Spleen (tissue), 11 donors: ENCODE results near the gene CRTC3. TPM values are rescaled to one million over a fixed set of nuclear protein-coding genes. Genes with fewer than 3 reads are reported as not detected.
A peak's percentile ranks its signal among the peaks of the same experiment; 100 is the strongest.

Experiments
- DNase-seq: peaks from one replicate; pipeline ENCODE4 v3.0.0-alpha.2; 2020
- H3K27ac ChIP-seq, 8 donors: fragments of 200-600 bp; sonication (generic) in 7 of 8; 1 replicate in 4 of 8; 2 replicates in 4 of 8; pipeline versions ENCODE4 v1.5.0 to v1.8.0; 2016 to 2021; ENCODE audit warnings: inconsistent platforms in 4 of 8, mild to moderate bottlenecking in 4 of 8, moderate library complexity in 1 of 8
- H3K27me3 ChIP-seq, 7 donors: fragments of 200-600 bp; sonication (generic) in 6 of 7; replicated peaks in 1 of 7; 1 replicate in 4 of 7; 2 replicates in 3 of 7; pipeline versions ENCODE4 v1.5.0 to v1.8.0; 2016 to 2021; ENCODE audit warnings: inconsistent platforms in 3 of 7, mild to moderate bottlenecking in 1 of 7
- H3K36me3 ChIP-seq, 6 donors: fragments of 200-600 bp; sonication (generic) in 5 of 6; 1 replicate in 4 of 6; 2 replicates in 2 of 6; pipeline versions ENCODE4 v1.5.0 to v1.8.0; 2016 to 2021; ENCODE audit warnings: inconsistent platforms in 2 of 6
- H3K4me1 ChIP-seq, 6 donors: fragments of 200-600 bp; sonication (generic) in 5 of 6; 1 replicate in 3 of 6; 2 replicates in 3 of 6; pipeline versions ENCODE4 v1.5.0 to v1.8.0; 2016 to 2021; ENCODE audit warnings: inconsistent platforms in 3 of 6
- H3K4me3 ChIP-seq, 8 donors: fragments of 200-600 bp; sonication (generic) in 7 of 8; 1 replicate in 4 of 8; 2 replicates in 4 of 8; pipeline versions ENCODE4 v1.5.0 to v1.8.0; 2016 to 2021; ENCODE audit warnings: inconsistent platforms in 4 of 8, mild to moderate bottlenecking in 4 of 8, moderate library complexity in 2 of 8
- H3K9me3 ChIP-seq, 8 donors: fragments of 200-600 bp; sonication (generic) in 7 of 8; 1 replicate in 4 of 8; 2 replicates in 4 of 8; pipeline versions ENCODE4 v1.5.0 to v1.8.0; 2016 to 2021; ENCODE audit warnings: inconsistent platforms in 4 of 8
- POLR2A ChIP-seq, 3 donors: fragments of 450-650 bp; IDR thresholded peaks; one replicate each; pipeline ENCODE4 v1.5.1; 2017; ENCODE audit warnings: antibody characterized with exemption in 3 of 3, mild to moderate bottlenecking in 1 of 3
- POLR2AphosphoS5 ChIP-seq, 3 donors: sonication (generic); formaldehyde crosslinking; IDR thresholded peaks; one replicate each; pipeline ENCODE4 v1.5.1; 2017; ENCODE audit warnings: antibody characterized with exemption in 3 of 3
- WGBS, 5 donors: extraction: QIAGEN DNeasy Blood & Tissue Kit in 3 of 5; methylation state at CpG; one replicate each; pipeline versions ENCODE4 v1.1.5 to v1.1.7; 2013 to 2018; 5-methylcytosine and 5-hydroxymethylcytosine counted together
- intact Hi-C: fragments of 100-400 bp; cut with DNase I; formaldehyde crosslinking; loops from one replicate; pipeline ENCODE4 v1.15.0; 2023; ENCODE audit warnings: low total_unique reads
- polyA plus RNA-seq, 3 donors: library from polyadenylated mRNA; stranded (reverse); fragments of 200-250 nt; gene quantifications; one replicate each; pipeline ENCODE4 v1.2.1, GENCODE V29; 2013
- total RNA-seq, 7 donors: library from RNA; depleted of rRNA in 3 of 7; stranded (reverse); fragments of >200 nt in 3 of 7; fragmentation: NEBNext Ultra II Directional in 4 of 7; extraction: Animal tissue kit (Norgen Biotek cat#: 25700) in 4 of 7; gene quantifications; one replicate each; pipeline versions ENCODE4 v1.1.0 to v1.2.1, GENCODE V29; 2016 to 2021
- TF ChIP-seq, protein P1 (sequence below), 11 experiments: fragments of 200-600 bp in 7 of 11; fragments of 450-650 bp in 4 of 11; sonication (generic) in 4 of 11; IDR thresholded peaks in 8 of 11; conservative IDR thresholded peaks in 3 of 11; 1 replicate in 7 of 11; 2 replicates in 4 of 11; pipeline versions ENCODE4 v1.4.0 to v1.8.0; 2016 to 2021; ENCODE audit warnings: antibody characterized with exemption in 11 of 11, inconsistent platforms in 4 of 11, mild to moderate bottlenecking in 1 of 11
- donor health status: healthy with polysubstance abuse.
- donor health status: DM: no; HTN: no; CAD: no; lungs with moderate emphysema.
- donor health status: DM: no; HTN: no; CAD: no.
- donor health status: Bipolar disorder and iron deficiency.
- donor health status: healthy.
- donor health status: DM: no; HTN: no; CAD: no.
- donor health status: DM: yes; HTN: yes; CAD: no.

The CRTC3 gene
- total and polyA plus RNA-seq, 10 donors: 7.7 to 51.2 (median 43.4) TPM

DNA sequence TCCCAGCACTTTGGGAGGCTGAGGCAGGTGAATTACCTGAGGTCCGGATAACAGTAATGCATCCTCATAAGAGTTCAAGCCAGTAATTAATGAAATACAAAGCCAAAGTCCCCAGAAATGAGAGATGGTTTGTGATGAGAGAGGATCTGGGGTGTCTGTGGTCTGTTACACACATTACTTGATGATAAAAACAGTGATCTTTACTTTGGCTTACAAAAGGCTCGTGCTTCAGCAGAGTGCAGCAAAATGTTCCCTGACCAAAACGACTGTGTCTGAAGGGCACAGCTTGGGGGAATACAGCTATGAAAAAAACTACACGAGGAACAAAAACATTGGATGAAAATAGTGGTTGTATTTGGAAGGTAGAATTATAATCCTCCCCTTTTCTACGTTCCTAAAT lies 40.9 kb downstream of the CRTC3 start:
- Histone ChIP-seq H3K36me3 (no peaks in the 10 kb centered on the region), H3K4me3 (no peak overlapping the region), H3K4me1 (peaks cover 11 to 99% (median 67%) of the 10 kb centered on the region in 6 donors), H3K9me3 (no peaks in the 10 kb centered on the region), H3K27ac (peak overlapping the region in 5 of 8 donors; percentile 27 to 77 (median 72)), H3K27me3 (no peaks in the 10 kb centered on the region)
- DNase-seq: no peak
- TF ChIP-seq, protein P1, sequence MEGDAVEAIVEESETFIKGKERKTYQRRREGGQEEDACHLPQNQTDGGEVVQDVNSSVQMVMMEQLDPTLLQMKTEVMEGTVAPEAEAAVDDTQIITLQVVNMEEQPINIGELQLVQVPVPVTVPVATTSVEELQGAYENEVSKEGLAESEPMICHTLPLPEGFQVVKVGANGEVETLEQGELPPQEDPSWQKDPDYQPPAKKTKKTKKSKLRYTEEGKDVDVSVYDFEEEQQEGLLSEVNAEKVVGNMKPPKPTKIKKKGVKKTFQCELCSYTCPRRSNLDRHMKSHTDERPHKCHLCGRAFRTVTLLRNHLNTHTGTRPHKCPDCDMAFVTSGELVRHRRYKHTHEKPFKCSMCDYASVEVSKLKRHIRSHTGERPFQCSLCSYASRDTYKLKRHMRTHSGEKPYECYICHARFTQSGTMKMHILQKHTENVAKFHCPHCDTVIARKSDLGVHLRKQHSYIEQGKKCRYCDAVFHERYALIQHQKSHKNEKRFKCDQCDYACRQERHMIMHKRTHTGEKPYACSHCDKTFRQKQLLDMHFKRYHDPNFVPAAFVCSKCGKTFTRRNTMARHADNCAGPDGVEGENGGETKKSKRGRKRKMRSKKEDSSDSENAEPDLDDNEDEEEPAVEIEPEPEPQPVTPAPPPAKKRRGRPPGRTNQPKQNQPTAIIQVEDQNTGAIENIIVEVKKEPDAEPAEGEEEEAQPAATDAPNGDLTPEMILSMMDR (IDR thresholded peaks at IDR 0.05 in 8 of 11, conservative IDR thresholded peaks at IDR 0.05 in 3 of 11): no peak
- TF ChIP-seq POLR2A (IDR thresholded peaks at IDR 0.05): no peak
- TF ChIP-seq POLR2AphosphoS5 (IDR thresholded peaks at IDR 0.05): no peak
- WGBS, 5 donors: 67 to 72% (median 70%) methylated on average over 5 of the region's 5 CpGs
- intact Hi-C loops: no loop called here

DNA sequence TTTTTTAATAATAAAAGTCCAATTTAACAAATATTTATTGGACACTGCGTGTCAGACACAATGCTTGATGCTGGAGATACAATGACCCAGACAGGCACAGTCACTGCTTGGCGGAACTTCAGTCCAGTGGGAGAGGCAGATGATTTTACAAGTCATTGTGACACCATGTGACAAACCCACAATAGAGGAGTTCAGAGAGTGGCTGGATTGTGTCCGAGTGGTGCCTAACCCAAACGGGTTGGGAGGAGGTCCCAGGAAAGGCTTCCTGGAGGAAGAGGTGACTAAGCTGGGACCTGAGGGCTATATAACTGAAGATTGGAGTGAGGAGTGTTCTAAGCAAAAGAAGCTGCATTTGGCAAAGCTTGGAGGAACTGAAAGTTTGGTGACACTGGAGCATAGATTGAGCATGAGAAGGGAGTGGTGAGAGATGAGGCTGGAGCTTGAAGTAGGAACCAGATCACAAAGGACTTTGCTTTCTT lies 41.4 kb downstream of the CRTC3 start:
- H3K27me3 ChIP-seq: no peaks in the 10 kb centered on the region
- 36 to 49% (median 45%) methylated on average over 4 of the region's 4 CpGs for WGBS, 5 donors
- peaks cover 6 to 95% (median 62%) of the 10 kb centered on the region in 6 donors for H3K4me1 ChIP-seq
- intact Hi-C loops: no loop called here
- H3K27ac ChIP-seq: peak overlapping the region; percentile 27 to 77 (median 46)
- peak overlapping the region in 2 of 8 donors; percentile 9 to 23 for H3K4me3 ChIP-seq
- H3K9me3 ChIP-seq: no peaks in the 10 kb centered on the region
- TF ChIP-seq, protein P1 (IDR thresholded peaks at IDR 0.05 in 8 of 11, conservative IDR thresholded peaks at IDR 0.05 in 3 of 11): no peak
- TF ChIP-seq POLR2AphosphoS5 (IDR thresholded peaks at IDR 0.05) (peak in 1 of 3 donors; percentile 36), POLR2A (IDR thresholded peaks at IDR 0.05) (no peak)
- no peaks in the 10 kb centered on the region for H3K36me3 ChIP-seq
- DNase-seq: peak; percentile 75

DNA sequence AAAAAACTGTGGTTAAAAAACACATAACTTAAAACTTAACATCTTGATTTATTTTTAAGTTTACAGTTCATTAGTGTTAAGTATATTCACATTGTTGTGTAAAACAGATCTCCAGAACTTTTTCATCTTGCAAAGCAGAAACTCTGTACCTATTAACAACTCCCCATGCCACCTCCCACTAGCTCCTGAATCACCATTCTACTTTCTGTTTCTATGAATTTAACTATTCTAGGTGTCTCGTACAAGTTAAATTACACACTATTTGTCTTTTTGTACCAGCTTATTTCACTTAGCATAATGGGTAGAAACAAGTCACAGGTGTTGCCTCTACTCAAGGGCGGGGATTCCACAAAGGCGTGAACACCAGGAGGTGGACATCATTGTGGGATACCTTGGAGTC lies 43.2 kb downstream of the CRTC3 start:
- no peak overlapping the region for H3K27ac ChIP-seq
- no peaks in the 10 kb centered on the region for H3K36me3 ChIP-seq
- H3K9me3 ChIP-seq: no peaks in the 10 kb centered on the region
- DNase-seq: no peak
- no peak overlapping the region for H3K4me3 ChIP-seq
- peaks cover 6 to 82% (median 51%) of the 10 kb centered on the region in 6 donors for H3K4me1 ChIP-seq
- no peak for TF ChIP-seq POLR2A (IDR thresholded peaks at IDR 0.05)
- TF ChIP-seq POLR2AphosphoS5 (IDR thresholded peaks at IDR 0.05): no peak
- TF ChIP-seq, protein P1 (IDR thresholded peaks at IDR 0.05 in 8 of 11, conservative IDR thresholded peaks at IDR 0.05 in 3 of 11): no peak
- no peaks in the 10 kb centered on the region for H3K27me3 ChIP-seq
- WGBS, 5 donors: 84 to 92% (median 88%) methylated on average over 3 of the region's 3 CpGs
- intact Hi-C loops: no loop called here

DNA sequence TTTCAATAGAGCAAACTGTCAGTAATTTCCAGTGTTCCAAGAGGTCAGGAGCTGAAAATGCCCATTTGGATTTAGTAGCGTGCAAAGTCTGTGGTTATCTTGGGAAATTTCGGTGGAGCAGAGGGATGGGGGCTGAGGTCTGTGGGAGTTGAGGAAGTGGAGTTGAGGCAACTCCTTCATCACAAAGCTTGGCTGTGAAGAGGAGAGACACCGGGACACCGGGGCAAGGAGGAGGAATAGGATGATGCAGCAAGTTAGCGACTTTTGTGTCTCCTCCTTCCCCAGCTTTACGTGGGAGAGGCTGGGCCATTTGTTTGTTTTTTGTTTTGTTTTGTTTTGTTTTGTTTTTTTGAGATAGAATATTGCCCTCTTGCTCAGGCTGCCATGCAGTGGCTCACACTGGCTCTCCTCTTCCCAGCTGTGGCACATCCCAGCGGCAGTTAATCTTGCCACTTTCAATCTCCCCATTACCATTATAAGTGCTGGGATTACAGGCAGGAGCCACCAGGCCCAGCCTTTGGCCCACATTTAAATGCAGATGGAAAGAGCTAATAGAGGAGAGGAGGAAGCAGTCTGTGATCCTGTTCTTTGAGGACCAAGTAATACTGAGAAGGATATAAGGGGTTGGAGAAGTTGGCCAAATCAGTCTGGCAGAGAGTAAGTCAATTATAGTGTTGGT lies 47.1 kb downstream of the CRTC3 start:
- 80 to 94% (median 83%) methylated on average over 7 of the region's 7 CpGs for WGBS, 5 donors
- H3K27ac ChIP-seq: peak overlapping the region in 1 of 8 donors; percentile 21
- H3K4me3 ChIP-seq: no peak overlapping the region
- DNase-seq: no peak
- no peaks in the 10 kb centered on the region for H3K9me3 ChIP-seq
- intact Hi-C loops: no loop called here
- TF ChIP-seq POLR2AphosphoS5 (IDR thresholded peaks at IDR 0.05) (no peak), POLR2A (IDR thresholded peaks at IDR 0.05) (no peak)
- TF ChIP-seq, protein P1 (IDR thresholded peaks at IDR 0.05 in 8 of 11, conservative IDR thresholded peaks at IDR 0.05 in 3 of 11): no peak
- H3K36me3 ChIP-seq: no peaks in the 10 kb centered on the region
- H3K27me3 ChIP-seq: no peaks in the 10 kb centered on the region
- peaks cover 0 to 74% (median 40%) of the 10 kb centered on the region in 6 donors for H3K4me1 ChIP-seq
